Fibroblast of villous mesenchyme (primary cell): Measurements from ENCODE around the gene C19orf73. TPM values are rescaled to one million over a fixed set of nuclear protein-coding genes. Genes with fewer than 3 reads are reported as not detected.
A peak's percentile ranks its signal among the peaks of the same experiment; 100 is the strongest.

ENCODE experiments used
- DNase-seq: peaks from one replicate; pipeline ENCODE4 v3.0.0-alpha.2; 2010; ENCODE audit warnings: low read depth
- H3K4me3 ChIP-seq: 2 replicates; pipeline ENCODE4 v1.5.1; 2011; ENCODE audit warnings: low read depth, mild to moderate bottlenecking, low read length
- CTCF ChIP-seq: IDR thresholded peaks from 2 replicates; pipeline ENCODE4 v1.5.1; 2012; ENCODE audit warnings: low read depth, mild to moderate bottlenecking, low read length; ENCODE audit not compliant: insufficient read depth
- total RNA-seq: library from RNA; depleted of rRNA; stranded (reverse); fragments of >200 nt; gene quantifications from 2 replicates; pipeline ENCODE4 v1.2.3, GENCODE V29; 2012

C19orf73 gene
- total RNA-seq, 1 donor, result not detected

GRCh38 chr19:49152119-49152550, 33.2 kb upstream of the C19orf73 start:
- no peak for TF ChIP-seq CTCF
- no peak overlapping the region for H3K4me3 ChIP-seq
- no peak for DNase-seq

GRCh38 chr19:49151267-49152118, 32.5 kb upstream of the C19orf73 start:
- H3K4me3 ChIP-seq, result no peak overlapping the region
- DNase-seq, result no peak
- no peak for TF ChIP-seq CTCF

- peak overlapping the region; percentile 85 for H3K4me3 ChIP-seq
- no peak for DNase-seq
- no peak for TF ChIP-seq CTCF
Observed at GRCh38 chr19:49150944-49151243, 32.0 kb upstream of the C19orf73 start.

DNA sequence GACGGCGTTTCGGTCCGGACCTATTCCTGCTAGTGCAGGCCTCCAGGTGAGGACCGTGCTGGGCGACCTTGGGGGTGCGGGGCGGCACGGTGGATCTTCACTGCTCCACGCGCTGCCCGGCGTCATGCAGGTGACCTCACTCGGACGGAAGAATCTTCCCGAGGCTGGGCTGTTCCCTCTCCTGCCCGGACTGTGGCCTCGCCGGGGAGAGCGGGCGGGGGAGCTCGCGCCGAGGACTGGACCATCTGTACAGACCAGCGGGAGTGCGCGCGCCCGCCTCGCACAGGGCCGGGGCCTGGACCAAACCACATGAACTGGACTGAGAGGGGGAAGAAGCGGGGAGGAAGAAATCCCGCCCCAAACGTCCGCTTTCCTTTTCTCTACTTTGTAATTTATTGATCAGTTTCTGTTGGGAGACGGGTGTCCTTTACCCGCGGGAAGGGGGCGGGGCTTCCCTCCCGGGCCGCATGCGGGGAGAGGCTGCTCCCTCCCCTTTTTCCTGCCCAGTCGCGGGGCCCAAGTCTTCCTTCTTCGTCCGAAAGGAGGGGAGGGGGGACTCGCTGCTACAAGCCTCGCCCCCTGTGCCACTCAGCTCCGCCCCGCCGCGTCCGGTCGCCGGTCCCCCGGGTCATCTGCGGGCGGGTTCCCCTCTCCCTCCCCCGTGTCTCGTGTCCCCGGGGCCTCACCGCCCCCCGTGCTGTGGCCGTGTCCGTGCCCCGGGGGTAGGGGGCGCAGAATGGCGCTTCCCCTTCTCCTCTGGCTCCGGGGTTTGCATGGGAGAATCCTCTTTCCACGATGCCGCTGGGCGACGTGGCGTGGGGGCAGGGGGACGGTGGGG, 31.4 kb upstream of the C19orf73 start:
- peak; percentile 74 for DNase-seq
- no peak for TF ChIP-seq CTCF
- peak overlapping the region; percentile 85 for H3K4me3 ChIP-seq

- TF ChIP-seq CTCF, result no peak
- peak overlapping the region; percentile 85 for H3K4me3 ChIP-seq
- peak; percentile 86 for DNase-seq
Observed at GRCh38 chr19:49149652-49150105, 30.7 kb upstream of the C19orf73 start.

GRCh38 chr19:49148784-49149651, 30.1 kb upstream of the C19orf73 start:
- peak; percentile 95 for DNase-seq
- H3K4me3 ChIP-seq, result peak overlapping the region; percentile 85
- TF ChIP-seq CTCF, result no peak
